HEK293 (cell line): ENCODE measurements around the gene C5.

Experiments
- KLF1 ChIP-seq: fragments of 450-650 bp; formaldehyde crosslinking; IDR thresholded peaks from 2 replicates; pipeline ENCODE4 v1.5.1; 2016; ENCODE audit warnings: missing biosample characterization, missing genetic modification characterization
- ZBTB7A ChIP-seq: fragments of 450-650 bp; formaldehyde crosslinking; IDR thresholded peaks from 2 replicates; pipeline ENCODE4 v1.5.1; 2016; ENCODE audit warnings: low read depth, missing biosample characterization, missing genetic modification characterization
- ZEB2 ChIP-seq: fragments of 450-650 bp; formaldehyde crosslinking; IDR thresholded peaks from 2 replicates; pipeline ENCODE4 v1.5.1; 2016; ENCODE audit warnings: missing biosample characterization, missing genetic modification characterization
- ZNF10 ChIP-seq: fragments of 450-650 bp; formaldehyde crosslinking; IDR thresholded peaks from 2 replicates; pipeline ENCODE4 v1.5.1; 2017; ENCODE audit warnings: missing biosample characterization, missing genetic modification characterization
- ZNF292 ChIP-seq: fragments of 450-650 bp; formaldehyde crosslinking; IDR thresholded peaks from 2 replicates; pipeline ENCODE4 v1.5.1; 2016; ENCODE audit warnings: low read depth, missing biosample characterization, missing genetic modification characterization, borderline replicate concordance
- ZNF677 ChIP-seq: fragments of 450-650 bp; IDR thresholded peaks from 2 replicates; pipeline ENCODE4 v1.5.0; 2018; ENCODE audit warnings: missing biosample characterization, mild to moderate bottlenecking, missing genetic modification characterization, moderate library complexity
- TF ChIP-seq, protein P1 (sequence below): fragments of 450-650 bp; formaldehyde crosslinking; IDR thresholded peaks from 2 replicates; pipeline ENCODE4 v1.5.1; 2016; ENCODE audit warnings: missing biosample characterization, missing genetic modification characterization, low read depth
- TF ChIP-seq, protein P2 (sequence below): fragments of 450-650 bp; formaldehyde crosslinking; IDR thresholded peaks from 2 replicates; pipeline ENCODE4 v1.5.1; 2016; ENCODE audit warnings: missing biosample characterization, missing genetic modification characterization

DNA sequence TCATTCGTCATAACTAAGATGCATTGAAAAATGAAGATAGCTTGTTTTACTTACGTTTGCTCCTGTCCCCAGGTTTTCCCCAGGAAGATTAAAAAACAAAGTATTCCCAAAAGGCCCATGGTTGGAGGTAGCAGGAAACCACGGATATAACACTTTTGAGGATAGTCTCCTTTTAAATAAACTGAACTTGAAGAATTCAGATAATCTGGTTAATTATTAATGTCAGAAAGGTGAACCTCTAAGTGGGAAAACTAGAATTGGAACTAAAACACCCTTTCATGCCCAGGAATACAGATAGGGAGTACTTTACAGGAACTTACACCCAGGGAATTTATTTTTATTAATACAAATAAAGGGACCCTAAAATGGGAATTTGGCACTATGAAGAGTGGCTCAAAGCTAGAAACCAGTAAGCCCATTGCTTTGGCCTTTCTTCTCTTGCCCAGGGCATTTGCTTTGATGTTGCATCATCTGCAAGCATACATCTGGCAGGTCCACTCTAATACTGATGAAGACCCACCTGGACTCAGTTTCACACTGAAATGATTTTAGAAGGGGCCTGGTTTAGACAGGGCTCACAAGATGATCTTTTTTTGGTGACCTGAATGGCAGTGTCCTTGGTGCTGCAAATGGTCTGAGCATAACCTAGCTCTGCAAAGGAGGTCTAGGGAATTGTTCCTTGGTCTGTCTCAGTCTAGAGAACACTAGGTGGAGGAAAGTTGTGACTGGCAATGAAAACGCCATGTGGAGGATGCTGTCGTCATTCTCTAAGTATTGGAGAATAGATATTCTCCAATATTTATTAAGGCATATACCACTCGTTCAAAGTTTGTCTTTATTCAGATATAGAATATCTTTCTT is at the start of gene C5:
- TF ChIP-seq ZBTB7A (no peak), ZNF10 (no peak), ZNF677 (tag by site-specific recombination) (no peak), KLF1 (no peak), ZNF292 (tag by site-specific recombination) (no peak), ZEB2 (tag by site-specific recombination) (no peak)
- TF ChIP-seq, protein P1, sequence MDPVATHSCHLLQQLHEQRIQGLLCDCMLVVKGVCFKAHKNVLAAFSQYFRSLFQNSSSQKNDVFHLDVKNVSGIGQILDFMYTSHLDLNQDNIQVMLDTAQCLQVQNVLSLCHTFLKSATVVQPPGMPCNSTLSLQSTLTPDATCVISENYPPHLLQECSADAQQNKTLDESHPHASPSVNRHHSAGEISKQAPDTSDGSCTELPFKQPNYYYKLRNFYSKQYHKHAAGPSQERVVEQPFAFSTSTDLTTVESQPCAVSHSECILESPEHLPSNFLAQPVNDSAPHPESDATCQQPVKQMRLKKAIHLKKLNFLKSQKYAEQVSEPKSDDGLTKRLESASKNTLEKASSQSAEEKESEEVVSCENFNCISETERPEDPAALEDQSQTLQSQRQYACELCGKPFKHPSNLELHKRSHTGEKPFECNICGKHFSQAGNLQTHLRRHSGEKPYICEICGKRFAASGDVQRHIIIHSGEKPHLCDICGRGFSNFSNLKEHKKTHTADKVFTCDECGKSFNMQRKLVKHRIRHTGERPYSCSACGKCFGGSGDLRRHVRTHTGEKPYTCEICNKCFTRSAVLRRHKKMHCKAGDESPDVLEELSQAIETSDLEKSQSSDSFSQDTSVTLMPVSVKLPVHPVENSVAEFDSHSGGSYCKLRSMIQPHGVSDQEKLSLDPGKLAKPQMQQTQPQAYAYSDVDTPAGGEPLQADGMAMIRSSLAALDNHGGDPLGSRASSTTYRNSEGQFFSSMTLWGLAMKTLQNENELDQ (tag by site-specific recombination), result no peak
- TF ChIP-seq, protein P2, sequence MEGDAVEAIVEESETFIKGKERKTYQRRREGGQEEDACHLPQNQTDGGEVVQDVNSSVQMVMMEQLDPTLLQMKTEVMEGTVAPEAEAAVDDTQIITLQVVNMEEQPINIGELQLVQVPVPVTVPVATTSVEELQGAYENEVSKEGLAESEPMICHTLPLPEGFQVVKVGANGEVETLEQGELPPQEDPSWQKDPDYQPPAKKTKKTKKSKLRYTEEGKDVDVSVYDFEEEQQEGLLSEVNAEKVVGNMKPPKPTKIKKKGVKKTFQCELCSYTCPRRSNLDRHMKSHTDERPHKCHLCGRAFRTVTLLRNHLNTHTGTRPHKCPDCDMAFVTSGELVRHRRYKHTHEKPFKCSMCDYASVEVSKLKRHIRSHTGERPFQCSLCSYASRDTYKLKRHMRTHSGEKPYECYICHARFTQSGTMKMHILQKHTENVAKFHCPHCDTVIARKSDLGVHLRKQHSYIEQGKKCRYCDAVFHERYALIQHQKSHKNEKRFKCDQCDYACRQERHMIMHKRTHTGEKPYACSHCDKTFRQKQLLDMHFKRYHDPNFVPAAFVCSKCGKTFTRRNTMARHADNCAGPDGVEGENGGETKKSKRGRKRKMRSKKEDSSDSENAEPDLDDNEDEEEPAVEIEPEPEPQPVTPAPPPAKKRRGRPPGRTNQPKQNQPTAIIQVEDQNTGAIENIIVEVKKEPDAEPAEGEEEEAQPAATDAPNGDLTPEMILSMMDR, result no peak
